Lower lobe of right lung (tissue), 2 donors: ENCODE results near the gene B4GALT5. TPM values are rescaled to one million over a fixed set of nuclear protein-coding genes. Genes with fewer than 3 reads are reported as not detected.
A peak's percentile ranks its signal among the peaks of the same experiment; 100 is the strongest.
"Not testable (repeated sequence)": the region's sequence is repeated elsewhere in the genome, so short reads cannot be mapped to it uniquely, and the experiment has no call there.

Experiments
- ATAC-seq, 2 donors: fragments of 200-7000 bp; cut with Tn5 transposase; one replicate each; pipeline ENCODE4 v1.9.1; 2020 to 2022; ENCODE audit warnings: mild to moderate bottlenecking in 2 of 2, moderate library complexity in 2 of 2
- DNase-seq: peaks from one replicate; pipeline ENCODE4 v3.0.0-alpha.2; 2020
- H3K27ac ChIP-seq: fragments of 200-600 bp; one replicate; pipeline ENCODE4 v1.8.0; 2022
- H3K27me3 ChIP-seq: fragments of 200-600 bp; one replicate; pipeline ENCODE4 v1.8.0; 2022; ENCODE audit warnings: low read depth
- H3K36me3 ChIP-seq: fragments of 200-600 bp; one replicate; pipeline ENCODE4 v1.8.0; 2022; ENCODE audit warnings: mild to moderate bottlenecking
- H3K4me1 ChIP-seq: fragments of 200-600 bp; one replicate; pipeline ENCODE4 v1.8.0; 2022
- H3K4me3 ChIP-seq: fragments of 200-600 bp; one replicate; pipeline ENCODE4 v1.8.0; 2022; ENCODE audit warnings: mild to moderate bottlenecking
- H3K9me3 ChIP-seq: fragments of 200-600 bp; one replicate; pipeline ENCODE4 v1.8.0; 2022
- CTCF ChIP-seq: fragments of 200-600 bp; IDR thresholded peaks from one replicate; pipeline ENCODE4 v1.8.0; 2022; ENCODE audit warnings: antibody characterized with exemption, mild to moderate bottlenecking
- intact Hi-C: fragments of 100-400 bp; cut with DNase I; formaldehyde crosslinking; loops from one replicate; pipeline ENCODE4 v1.11.0; 2022
- total RNA-seq: library from RNA; stranded (reverse); fragmentation: NEBNext Ultra II Directional; extraction: Animal tissue kit (Norgen Biotek cat#: 25700); gene quantifications from one replicate; pipeline ENCODE4 v1.2.1, GENCODE V29; 2021
- donor health status: DM: no; HTN: yes; CAD: no; lungs with severe emphysema.

B4GALT5 gene
- total RNA-seq, 1 donor from 2014 or later, result 39.5 TPM

GRCh38 chr20:49674383-49675352 is 39.0 kb downstream of the B4GALT5 start:
- peaks cover 87% of the 10 kb centered on the region for H3K4me1 ChIP-seq
- peak overlapping the region; percentile 22 for H3K27ac ChIP-seq
- no peak overlapping the region for H3K4me3 ChIP-seq
- no peak for DNase-seq
- intact Hi-C loops, result no loop called here
- H3K36me3 ChIP-seq, result no peaks in the 10 kb centered on the region
- TF ChIP-seq CTCF, result no peak
- peak in 1 of 2 donors; percentile 51 for ATAC-seq
- H3K27me3 ChIP-seq, result no peaks in the 10 kb centered on the region
- no peaks in the 10 kb centered on the region for H3K9me3 ChIP-seq

GRCh38 chr20:49672096-49672664 is 41.5 kb downstream of the B4GALT5 start:
- no peaks in the 10 kb centered on the region for H3K27me3 ChIP-seq
- TF ChIP-seq CTCF, result no peak
- peaks cover 84% of the 10 kb centered on the region for H3K4me1 ChIP-seq
- intact Hi-C loops, result no loop called here
- H3K4me3 ChIP-seq, result no peak overlapping the region
- no peak overlapping the region for H3K27ac ChIP-seq
- no peak for ATAC-seq
- H3K36me3 ChIP-seq, result no peaks in the 10 kb centered on the region
- H3K9me3 ChIP-seq, result no peaks in the 10 kb centered on the region
- no peak for DNase-seq

- no peaks in the 10 kb centered on the region for H3K27me3 ChIP-seq
- ATAC-seq, result no peak
- H3K4me1 ChIP-seq, result peaks cover 81% of the 10 kb centered on the region
- no peak for DNase-seq
- intact Hi-C loops, result no loop called here
- TF ChIP-seq CTCF, result no peak
- H3K4me3 ChIP-seq, result no peak overlapping the region
- no peaks in the 10 kb centered on the region for H3K36me3 ChIP-seq
- no peaks in the 10 kb centered on the region for H3K9me3 ChIP-seq
- H3K27ac ChIP-seq, result no peak overlapping the region
These were observed 42.2 kb downstream of the B4GALT5 start for GRCh38 chr20:49671433-49671832.

- intact Hi-C loops, result no loop called here
- Histone ChIP-seq H3K27ac (peak overlapping the region; percentile 53), H3K27me3 (no peaks in the 10 kb centered on the region), H3K4me1 (peaks cover 74% of the 10 kb centered on the region), H3K9me3 (no peaks in the 10 kb centered on the region), H3K4me3 (peak overlapping the region; percentile 30), H3K36me3 (no peaks in the 10 kb centered on the region)
- ATAC-seq (peak; percentile 27 to 36), DNase-seq (no peak)
- no peak for TF ChIP-seq CTCF
These were observed 44.0 kb downstream of the B4GALT5 start for GRCh38 chr20:49669601-49670189.

GRCh38 chr20:49668878-49669195 is 44.8 kb downstream of the B4GALT5 start:
- Histone ChIP-seq H3K4me1 (peaks cover 71% of the 10 kb centered on the region), H3K27ac (peak overlapping the region; percentile 53)
- H3K36me3 ChIP-seq, DNase-seq, ATAC-seq, intact Hi-C loops, H3K27me3 ChIP-seq, H3K4me3 ChIP-seq, H3K9me3 ChIP-seq: not testable (repeated sequence)
